ENCODE results near the gene ZIC4.

ZIC4 gene

DNA sequence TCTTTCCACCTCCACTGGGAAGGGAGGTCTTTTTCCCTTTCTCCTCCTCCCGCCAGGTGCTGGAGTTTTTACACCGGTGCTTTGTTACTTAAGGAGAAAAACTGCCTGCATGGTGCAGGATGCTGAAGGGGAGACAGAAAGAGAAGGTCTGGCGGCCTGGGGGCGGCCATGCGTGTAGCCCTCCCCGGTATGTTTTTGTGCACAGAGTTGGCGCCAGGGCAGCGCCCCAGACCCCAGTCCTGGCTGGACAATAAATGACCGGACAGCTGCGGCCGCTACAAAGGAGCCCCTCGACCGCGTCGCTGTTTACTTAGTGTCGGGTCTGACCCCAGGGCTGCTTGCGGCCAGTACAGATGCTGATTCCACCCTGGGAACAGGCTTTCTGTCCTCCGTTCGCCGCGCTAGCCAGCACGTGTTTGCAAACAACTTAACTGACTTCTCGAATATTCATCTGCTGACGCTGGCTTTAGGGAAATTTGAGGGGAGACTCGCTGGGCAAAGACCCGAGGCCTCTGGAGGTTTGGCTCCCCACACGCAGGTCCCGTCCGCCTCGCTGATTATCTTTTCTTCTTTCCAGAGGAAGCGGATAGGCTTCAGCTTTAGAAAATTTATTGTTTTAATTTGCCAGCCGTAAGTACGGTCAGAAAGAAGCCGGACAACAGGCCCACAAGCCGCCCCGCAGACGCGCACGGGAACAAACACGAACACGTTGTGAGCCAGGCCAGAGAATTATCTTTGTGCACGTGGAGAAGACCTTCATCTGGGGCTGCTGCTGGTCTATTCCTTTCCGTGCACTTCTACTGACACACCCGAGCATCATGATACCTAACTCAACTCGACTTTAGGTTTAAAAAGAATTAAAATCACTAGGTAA lies 46.9 kb downstream of the ZIC4 start:
- Mint-ChIP-seq H3K36me3 (ENCODE audit: low read depth) (no peaks in the 10 kb centered on the region), H3K9me3 (peaks cover 5% of the 10 kb centered on the region), H3K27me3 (ENCODE audit: low read depth) (peaks cover 100% of the 10 kb centered on the region), H3K27ac (peak overlapping the region in 1 of 3 experiments; percentile 30), H3K4me1 (peaks cover 17% of the 10 kb centered on the region), H3K4me3 (peak overlapping the region in 2 of 3 experiments; percentile 11 to 31)
- TF ChIP-seq, protein P1, sequence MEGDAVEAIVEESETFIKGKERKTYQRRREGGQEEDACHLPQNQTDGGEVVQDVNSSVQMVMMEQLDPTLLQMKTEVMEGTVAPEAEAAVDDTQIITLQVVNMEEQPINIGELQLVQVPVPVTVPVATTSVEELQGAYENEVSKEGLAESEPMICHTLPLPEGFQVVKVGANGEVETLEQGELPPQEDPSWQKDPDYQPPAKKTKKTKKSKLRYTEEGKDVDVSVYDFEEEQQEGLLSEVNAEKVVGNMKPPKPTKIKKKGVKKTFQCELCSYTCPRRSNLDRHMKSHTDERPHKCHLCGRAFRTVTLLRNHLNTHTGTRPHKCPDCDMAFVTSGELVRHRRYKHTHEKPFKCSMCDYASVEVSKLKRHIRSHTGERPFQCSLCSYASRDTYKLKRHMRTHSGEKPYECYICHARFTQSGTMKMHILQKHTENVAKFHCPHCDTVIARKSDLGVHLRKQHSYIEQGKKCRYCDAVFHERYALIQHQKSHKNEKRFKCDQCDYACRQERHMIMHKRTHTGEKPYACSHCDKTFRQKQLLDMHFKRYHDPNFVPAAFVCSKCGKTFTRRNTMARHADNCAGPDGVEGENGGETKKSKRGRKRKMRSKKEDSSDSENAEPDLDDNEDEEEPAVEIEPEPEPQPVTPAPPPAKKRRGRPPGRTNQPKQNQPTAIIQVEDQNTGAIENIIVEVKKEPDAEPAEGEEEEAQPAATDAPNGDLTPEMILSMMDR (IDR thresholded peaks at IDR 0.05; ENCODE audit: unreplicated experiment in 3 of 3), result no peak

DNA sequence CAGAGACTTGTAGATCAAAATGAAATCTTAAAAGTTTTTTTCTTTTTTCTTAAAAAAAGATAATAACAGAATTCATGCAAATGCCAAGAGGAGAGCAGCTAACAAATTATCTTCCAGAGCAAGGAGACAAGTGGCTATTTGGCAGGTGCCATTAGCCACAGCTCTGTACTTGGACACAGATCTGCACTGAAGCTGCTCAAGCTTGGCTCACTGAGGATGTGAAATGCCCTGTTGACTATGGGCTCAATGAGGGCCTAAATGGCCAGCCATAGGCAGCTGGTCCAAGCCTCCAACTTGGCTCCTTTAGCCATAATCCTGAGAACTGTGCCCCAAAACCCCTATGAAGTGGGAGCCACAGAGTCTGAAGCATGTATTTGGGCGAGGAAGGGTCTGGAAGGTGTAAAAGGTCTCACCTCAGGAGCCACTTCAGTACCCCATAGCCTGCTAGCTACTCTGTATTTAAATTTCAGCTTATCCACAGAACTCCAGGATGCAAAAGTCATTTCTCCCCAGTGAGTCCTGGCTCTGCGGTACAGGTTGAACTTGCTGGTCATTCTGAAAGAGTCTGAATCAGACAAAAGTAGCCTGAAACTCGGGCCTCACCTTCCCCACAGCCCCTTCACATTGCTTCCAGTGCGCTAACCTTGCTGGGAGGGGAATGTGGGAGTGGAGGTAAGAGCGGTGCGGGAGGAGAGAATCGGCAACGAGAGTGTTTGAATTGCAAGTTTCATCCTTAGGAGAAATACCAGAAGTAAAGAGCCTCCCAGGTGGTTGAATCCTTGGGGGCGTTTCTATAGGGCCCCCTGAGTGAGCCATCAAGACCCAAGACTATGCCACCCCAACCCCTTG lies 48.0 kb downstream of the ZIC4 start:
- peaks cover 5% of the 10 kb centered on the region for H3K9me3 Mint-ChIP-seq

DNA sequence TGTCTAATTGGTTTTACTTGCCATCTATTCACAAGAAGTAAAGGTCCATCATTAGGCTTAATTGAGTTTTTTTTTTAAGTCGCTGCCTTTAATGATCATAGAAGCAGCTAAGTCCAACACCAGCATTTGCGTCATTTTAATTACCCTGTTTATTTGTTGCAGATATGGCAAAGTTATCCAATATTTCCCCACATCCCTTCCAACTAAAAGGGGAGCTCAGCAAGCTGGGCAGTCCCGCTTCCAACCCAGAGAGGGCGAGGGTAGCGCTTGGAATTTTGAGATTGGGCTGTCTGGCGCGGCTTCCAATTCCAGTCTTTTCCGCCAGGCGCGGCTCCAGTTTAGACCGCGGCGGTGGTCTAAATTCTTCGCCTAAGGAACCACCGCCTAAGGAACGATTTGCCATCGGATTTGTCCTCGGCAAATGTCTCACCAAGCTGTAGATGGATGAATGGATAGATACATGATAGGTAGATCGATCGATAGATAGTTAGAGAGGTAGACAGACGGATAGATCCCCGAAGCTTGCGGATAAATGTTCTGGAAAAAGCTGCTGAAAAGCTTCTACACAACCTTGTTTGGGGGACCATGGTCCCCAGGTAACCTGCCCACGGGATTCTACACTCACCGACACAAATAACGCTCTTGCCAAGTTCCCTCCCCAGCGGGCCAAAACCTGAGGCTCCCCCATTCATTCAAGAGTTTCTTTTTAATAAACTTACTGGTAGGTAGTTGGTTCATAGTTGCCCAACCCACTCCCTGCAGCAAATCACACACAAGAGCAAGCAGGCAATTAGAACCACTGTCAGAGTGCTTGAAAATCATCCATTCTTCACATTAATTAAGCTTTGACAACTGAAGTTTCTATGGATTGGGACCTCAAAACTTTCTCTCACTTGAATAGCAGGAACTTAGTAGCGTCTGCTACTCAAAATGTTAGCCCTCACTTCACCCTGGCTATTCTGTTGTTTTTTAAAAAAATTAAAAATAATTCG lies 49.1 kb downstream of the ZIC4 start:
- no peaks in the 10 kb centered on the region for H3K36me3 Mint-ChIP-seq (ENCODE audit: low read depth)
- peaks cover 17% of the 10 kb centered on the region for H3K4me1 Mint-ChIP-seq
- no peak overlapping the region for H3K27ac Mint-ChIP-seq
- H3K4me3 Mint-ChIP-seq, result peak overlapping the region in 2 of 3 experiments; percentile 20 to 21
- TF ChIP-seq, protein P1 (IDR thresholded peaks at IDR 0.05; ENCODE audit: unreplicated experiment in 3 of 3), result peak in 2 of 3 experiments; percentile 43 to 45
- peaks cover 5% of the 10 kb centered on the region for H3K9me3 Mint-ChIP-seq
- H3K27me3 Mint-ChIP-seq (ENCODE audit: low read depth), result peaks cover 100% of the 10 kb centered on the region

More for the DNA sequence above, 48.0 kb downstream of the ZIC4 start:
- TF ChIP-seq, protein P1 (IDR thresholded peaks at IDR 0.05; ENCODE audit: unreplicated experiment in 3 of 3), result no peak
- Mint-ChIP-seq H3K27ac (no peak overlapping the region), H3K27me3 (ENCODE audit: low read depth) (peaks cover 100% of the 10 kb centered on the region), H3K4me3 (no peak overlapping the region), H3K4me1 (peaks cover 17% of the 10 kb centered on the region), H3K36me3 (ENCODE audit: low read depth) (no peaks in the 10 kb centered on the region)

DNA sequence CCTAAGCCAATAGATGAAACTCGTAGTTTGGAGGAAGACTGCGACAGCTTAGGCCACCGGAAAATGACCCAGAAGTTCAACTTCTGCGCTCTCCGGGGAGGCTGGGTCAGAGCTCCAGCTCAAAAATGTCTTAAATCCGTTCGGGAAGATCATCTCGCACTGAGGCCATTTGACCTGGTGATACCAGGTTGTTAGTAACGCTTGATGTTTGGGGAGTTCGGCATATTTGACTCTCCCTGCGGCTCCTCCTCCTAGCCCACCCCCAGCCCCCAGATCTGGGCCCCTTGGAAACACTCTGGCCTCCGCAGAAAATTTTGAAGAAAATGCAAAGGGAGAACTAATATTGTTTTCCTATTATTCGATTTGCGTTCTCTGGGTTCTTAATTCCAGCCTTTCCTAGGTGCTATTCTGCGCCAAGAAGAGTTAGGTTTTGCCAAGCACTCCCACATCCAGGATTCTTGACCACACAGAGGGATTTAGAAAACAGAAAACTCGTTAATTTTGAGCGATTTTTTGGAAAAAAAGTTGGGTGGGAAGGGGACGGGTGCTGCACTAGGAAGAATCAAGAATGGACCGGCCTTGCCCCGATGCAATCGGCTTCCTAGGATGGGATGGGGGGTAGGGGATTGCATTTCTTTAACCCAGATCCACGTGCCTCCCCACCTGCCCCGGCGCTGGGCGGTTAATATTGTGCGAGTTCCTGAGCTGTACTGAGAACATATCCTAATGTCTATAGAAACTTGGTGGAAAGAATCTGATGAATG lies 50.0 kb downstream of the ZIC4 start:
- Mint-ChIP-seq H3K27ac (no peak overlapping the region), H3K27me3 (ENCODE audit: low read depth) (peaks cover 97% of the 10 kb centered on the region), H3K4me3 (peak overlapping the region in 2 of 3 experiments; percentile 31 to 46), H3K36me3 (ENCODE audit: low read depth) (no peaks in the 10 kb centered on the region), H3K9me3 (peaks cover 5% of the 10 kb centered on the region), H3K4me1 (peaks cover 17% of the 10 kb centered on the region)
- TF ChIP-seq, protein P1 (IDR thresholded peaks at IDR 0.05; ENCODE audit: unreplicated experiment in 3 of 3), result no peak

DNA sequence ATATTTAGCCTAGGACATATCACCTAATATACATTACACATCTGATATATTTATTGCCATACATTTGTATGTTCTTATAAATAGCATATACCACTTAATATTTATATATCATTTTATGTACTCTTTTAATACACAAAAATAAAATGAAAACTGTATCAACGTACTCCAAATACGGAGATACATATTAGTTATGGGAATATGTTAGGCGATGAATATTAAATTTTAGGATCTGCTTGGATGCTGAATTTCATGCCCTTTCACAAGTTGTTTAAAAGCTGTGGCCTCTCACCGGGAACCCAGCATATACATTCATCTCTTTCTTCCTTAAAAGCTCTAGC lies 50.6 kb downstream of the ZIC4 start:
- Mint-ChIP-seq H3K27ac (no peak overlapping the region), H3K36me3 (ENCODE audit: low read depth) (no peaks in the 10 kb centered on the region), H3K4me3 (peak overlapping the region in 2 of 3 experiments; percentile 31 to 46), H3K4me1 (peaks cover 12% of the 10 kb centered on the region), H3K9me3 (peaks cover 5% of the 10 kb centered on the region), H3K27me3 (ENCODE audit: low read depth) (peaks cover 97% of the 10 kb centered on the region)
- TF ChIP-seq, protein P1 (IDR thresholded peaks at IDR 0.05; ENCODE audit: unreplicated experiment in 3 of 3), result no peak
